ENCODE measurements around the gene NKD1. TPM values are rescaled to one million over a fixed set of nuclear protein-coding genes. Genes with fewer than 3 reads are reported as not detected.

The NKD1 gene
- total RNA-seq, 2 donors from 2014 or later: 2.3 TPM

- Histone ChIP-seq H3K27ac (no peak overlapping the region), H3K36me3 (no peaks in the 10 kb centered on the region), H3K9ac (ENCODE audit: low read depth in 2 of 2, low read length in 2 of 2) (no peak overlapping the region), H3K4me3 (no peak overlapping the region), H3K27me3 (no peaks in the 10 kb centered on the region), H3K9me3 (no peaks in the 10 kb centered on the region), H3K4me1 (no peaks in the 10 kb centered on the region)
- no peak for TF ChIP-seq CTCF (IDR thresholded peaks at IDR 0.05)
- intact Hi-C loops (cut with DNase I): no loop called here
- DNase-seq: no peak
Observed at GRCh38 chr16:50629334-50629733, 81.1 kb downstream of the NKD1 start.

GRCh38 chr16:50630394-50631020, 82.3 kb downstream of the NKD1 start:
- intact Hi-C loops (cut with DNase I): no loop called here

GRCh38 chr16:50631249-50631984, 83.2 kb downstream of the NKD1 start:
- no peaks in the 10 kb centered on the region for H3K4me1 ChIP-seq
- H3K27me3 ChIP-seq: no peaks in the 10 kb centered on the region
- TF ChIP-seq CTCF (IDR thresholded peaks at IDR 0.05): no peak
- no peak overlapping the region for H3K9ac ChIP-seq (ENCODE audit: low read depth in 2 of 2, low read length in 2 of 2)
- no peaks in the 10 kb centered on the region for H3K36me3 ChIP-seq
- no peaks in the 10 kb centered on the region for H3K9me3 ChIP-seq
- H3K4me3 ChIP-seq: no peak overlapping the region
- H3K27ac ChIP-seq: no peak overlapping the region
- no peak for DNase-seq
- intact Hi-C loops (cut with DNase I): no loop called here

More at GRCh38 chr16:50630394-50631020, 82.3 kb downstream of the NKD1 start:
- Histone ChIP-seq H3K27me3 (no peaks in the 10 kb centered on the region), H3K9ac (ENCODE audit: low read depth in 2 of 2, low read length in 2 of 2) (no peak overlapping the region), H3K9me3 (no peaks in the 10 kb centered on the region), H3K36me3 (no peaks in the 10 kb centered on the region), H3K4me3 (no peak overlapping the region), H3K4me1 (no peaks in the 10 kb centered on the region), H3K27ac (no peak overlapping the region)
- no peak for DNase-seq
- TF ChIP-seq CTCF (IDR thresholded peaks at IDR 0.05): no peak

GRCh38 chr16:50631985-50632576, 83.9 kb downstream of the NKD1 start:
- Histone ChIP-seq H3K36me3 (no peaks in the 10 kb centered on the region), H3K4me3 (no peak overlapping the region), H3K27ac (no peak overlapping the region), H3K27me3 (no peaks in the 10 kb centered on the region), H3K9me3 (no peaks in the 10 kb centered on the region), H3K4me1 (no peaks in the 10 kb centered on the region), H3K9ac (ENCODE audit: low read depth in 2 of 2, low read length in 2 of 2) (no peak overlapping the region)
- no peak for TF ChIP-seq CTCF (IDR thresholded peaks at IDR 0.05)
- DNase-seq: no peak
- intact Hi-C loops (cut with DNase I): no loop called here

GRCh38 chr16:50632927-50633800, 85.0 kb downstream of the NKD1 start:
- no peak for DNase-seq

More at GRCh38 chr16:50632927-50633800, 85.0 kb downstream of the NKD1 start:
- H3K36me3 ChIP-seq: no peaks in the 10 kb centered on the region
- no peak for TF ChIP-seq CTCF (IDR thresholded peaks at IDR 0.05)
- H3K4me1 ChIP-seq: no peaks in the 10 kb centered on the region
- H3K27ac ChIP-seq: no peak overlapping the region
- H3K4me3 ChIP-seq: no peak overlapping the region
- no peak overlapping the region for H3K9ac ChIP-seq (ENCODE audit: low read depth in 2 of 2, low read length in 2 of 2)
- intact Hi-C loops (cut with DNase I): no loop called here
- no peaks in the 10 kb centered on the region for H3K27me3 ChIP-seq
- no peaks in the 10 kb centered on the region for H3K9me3 ChIP-seq

Data from colonic mucosa (tissue), 4 donors.